ENCODE data around the gene ANXA6.

Gene ANXA6

GRCh38 chr5:151154931-151155774, 2.4 kb downstream of the ANXA6 start:
- DNase-seq (ENCODE audit: low read depth in 1 of 2, low spot score in 1 of 2): peak in 1 of 2 donors; percentile 51

DNA sequence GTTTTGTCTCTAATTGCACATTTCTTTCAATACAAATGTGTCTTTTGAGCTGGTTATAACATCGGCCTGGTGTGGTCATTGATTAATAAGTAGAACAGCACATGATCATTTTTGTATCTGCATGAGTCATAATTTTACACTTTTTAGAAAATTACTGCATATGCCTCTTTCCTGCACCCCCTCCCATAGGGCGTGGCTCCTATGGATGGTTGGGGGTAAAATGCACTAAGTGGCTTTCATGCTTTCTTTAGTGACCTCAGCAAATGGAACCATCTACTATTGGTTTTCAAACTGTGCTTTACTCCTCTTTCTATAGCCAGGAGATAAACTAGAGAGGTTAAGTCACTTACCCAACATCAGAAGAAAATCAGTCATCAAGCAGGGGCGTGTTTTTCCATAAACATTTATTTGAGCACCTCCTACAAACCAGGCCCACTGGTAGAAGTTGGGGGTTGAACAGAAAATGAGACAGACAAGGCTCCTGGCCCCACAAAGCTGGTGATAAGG, 3.8 kb downstream of the ANXA6 start:
- peak in 1 of 2 donors; percentile 47 for DNase-seq (ENCODE audit: low read depth in 1 of 2, low spot score in 1 of 2)

DNA sequence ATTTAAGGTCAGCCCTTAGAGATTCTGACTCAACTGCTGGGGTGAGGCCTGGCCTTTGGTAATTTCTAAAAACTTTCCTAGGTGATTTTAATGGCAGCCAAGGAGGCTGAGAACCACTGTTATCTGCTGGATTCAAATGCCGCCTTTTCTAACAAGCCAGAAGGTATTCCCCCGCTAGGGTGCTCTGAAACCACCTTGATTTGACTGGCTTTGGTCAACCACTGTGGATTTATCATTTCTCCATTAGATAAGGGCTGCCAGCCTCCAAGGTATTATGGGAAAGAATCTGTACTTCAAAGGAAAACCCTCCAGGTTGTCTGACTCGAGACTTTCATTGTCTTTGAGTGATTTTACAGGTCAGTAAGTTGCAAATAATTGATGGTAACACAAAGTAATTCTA, 4.3 kb downstream of the ANXA6 start:
- DNase-seq (ENCODE audit: low read depth in 1 of 2, low spot score in 1 of 2): no peak

DNA sequence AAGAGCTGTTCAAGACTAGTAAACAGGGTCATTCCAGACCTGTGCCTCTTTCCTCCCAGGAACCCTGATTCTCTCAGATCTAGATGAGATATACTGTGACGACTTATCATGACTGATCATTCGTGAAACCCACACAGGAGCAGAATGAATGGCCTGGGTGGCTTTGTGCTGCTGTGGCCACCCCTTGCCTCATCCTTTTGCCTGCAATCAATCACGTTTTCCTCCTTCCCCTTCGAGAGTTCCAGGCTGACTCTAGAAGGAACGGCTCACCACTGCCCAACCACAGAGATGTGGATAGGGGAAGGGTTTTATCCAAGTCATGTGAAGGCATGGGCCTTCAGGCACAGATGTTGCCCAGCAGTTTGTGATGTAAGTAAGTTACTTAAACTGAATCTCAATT, 5.8 kb downstream of the ANXA6 start:
- DNase-seq (ENCODE audit: low read depth in 1 of 2, low spot score in 1 of 2): peak in 1 of 2 donors; percentile 54

GRCh38 chr5:151151263-151151660, 6.3 kb downstream of the ANXA6 start:
- no peak for DNase-seq (ENCODE audit: low read depth in 1 of 2, low spot score in 1 of 2)

DNA sequence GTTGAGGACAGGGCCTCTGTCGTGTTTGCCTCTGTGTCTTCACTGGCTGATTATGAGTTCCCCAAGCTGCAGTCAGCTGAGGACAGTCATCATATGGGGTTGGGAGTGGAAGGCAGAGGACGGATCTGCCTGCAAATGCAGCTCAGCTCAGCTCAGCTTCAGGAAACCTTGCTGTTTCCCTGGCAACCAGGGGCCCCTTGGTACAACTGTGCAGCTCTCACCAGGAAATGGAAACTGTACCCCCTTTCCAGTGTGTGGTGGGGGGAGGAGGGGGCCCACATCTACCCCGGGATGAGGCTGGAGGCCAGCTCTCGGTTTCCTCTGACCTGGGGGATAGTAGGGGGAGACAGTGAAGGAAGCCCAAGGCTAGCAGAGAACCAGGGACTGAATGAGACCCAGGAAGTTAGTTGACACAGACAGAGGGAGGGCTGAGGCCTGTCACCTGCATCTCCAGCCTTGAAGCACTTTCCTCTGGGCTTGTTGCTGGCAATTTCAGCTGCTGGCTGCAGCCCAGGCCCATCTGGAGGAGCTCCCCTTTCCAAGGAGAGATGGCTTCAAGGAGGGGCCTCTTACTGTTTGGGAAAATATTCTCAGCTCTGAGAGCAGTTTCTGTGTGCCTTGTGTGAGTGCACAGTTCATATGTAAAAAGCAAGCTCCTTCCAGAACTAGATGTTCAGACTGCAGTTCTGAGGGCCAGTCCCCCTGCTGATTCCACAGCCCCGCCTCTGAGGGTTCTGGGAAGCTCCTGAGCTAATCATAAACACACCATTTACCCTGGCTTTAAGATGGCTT, 6.9 kb downstream of the ANXA6 start:
- peak in 1 of 2 donors; percentile 62 for DNase-seq (ENCODE audit: low read depth in 1 of 2, low spot score in 1 of 2)

DNA sequence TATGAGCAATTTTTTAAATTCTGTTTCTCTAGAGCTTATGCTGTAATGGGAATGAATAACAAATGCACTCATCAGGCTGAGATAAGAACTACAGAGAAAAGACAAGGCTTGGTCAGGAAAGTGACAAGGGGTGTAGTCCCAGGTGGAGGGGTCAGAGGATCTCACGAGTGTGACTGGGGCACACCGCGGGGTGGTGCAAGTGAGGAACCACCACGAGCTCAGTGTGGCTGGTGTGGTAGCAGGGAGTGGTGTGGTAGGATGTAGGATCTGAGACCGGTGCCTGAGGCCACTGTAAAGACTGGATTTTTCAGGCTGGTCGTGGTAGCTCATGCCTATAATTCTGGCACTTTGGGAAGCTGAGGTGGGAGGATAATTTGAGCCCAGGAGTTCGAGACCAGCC, 9.0 kb downstream of the ANXA6 start:
- DNase-seq (ENCODE audit: low read depth in 1 of 2, low spot score in 1 of 2): no peak

GRCh38 chr5:151147033-151147432, 10.5 kb downstream of the ANXA6 start:
- no peak for DNase-seq (ENCODE audit: low read depth in 1 of 2, low spot score in 1 of 2)

DNA sequence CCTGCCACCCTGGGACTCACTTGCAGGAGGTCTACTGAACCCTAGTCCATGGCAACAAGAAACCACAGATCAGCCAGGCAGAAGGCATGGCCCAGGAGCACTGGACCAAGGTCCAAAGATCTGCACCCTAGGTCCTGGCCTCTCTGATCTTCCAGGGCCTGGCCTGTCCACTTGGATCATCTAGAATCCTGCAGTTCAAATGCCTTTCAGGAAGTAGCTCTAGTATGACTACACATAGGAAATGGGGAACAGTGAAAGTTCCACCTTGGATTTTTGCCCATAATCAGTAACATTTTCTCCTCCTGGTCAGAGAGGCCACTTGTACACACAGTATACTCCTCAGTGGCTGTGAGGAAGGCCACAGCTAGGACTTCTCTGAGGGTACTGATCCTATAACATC, 11.5 kb downstream of the ANXA6 start:
- DNase-seq (ENCODE audit: low read depth in 1 of 2, low spot score in 1 of 2): no peak

DNA sequence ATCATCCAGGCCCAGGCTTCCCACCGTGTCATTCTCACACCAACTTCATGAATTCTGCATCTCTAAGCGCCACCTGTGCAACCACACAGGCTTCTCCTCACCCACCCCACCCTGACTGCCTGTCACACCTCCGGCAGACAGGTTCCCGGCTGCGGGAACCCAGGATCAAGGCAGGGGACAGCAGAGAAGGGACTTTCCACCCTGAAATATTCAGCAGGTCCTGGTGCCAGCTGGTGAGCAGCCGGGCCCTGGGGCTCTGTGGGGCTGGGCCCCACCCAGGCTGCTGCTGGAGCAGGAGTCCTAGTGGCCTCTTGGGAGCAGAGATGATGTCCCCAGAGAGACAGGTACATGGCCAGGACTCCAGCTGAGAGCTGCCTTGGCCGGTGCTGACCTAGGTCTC, 12.7 kb downstream of the ANXA6 start:
- no peak for DNase-seq (ENCODE audit: low read depth in 1 of 2, low spot score in 1 of 2)

DNA sequence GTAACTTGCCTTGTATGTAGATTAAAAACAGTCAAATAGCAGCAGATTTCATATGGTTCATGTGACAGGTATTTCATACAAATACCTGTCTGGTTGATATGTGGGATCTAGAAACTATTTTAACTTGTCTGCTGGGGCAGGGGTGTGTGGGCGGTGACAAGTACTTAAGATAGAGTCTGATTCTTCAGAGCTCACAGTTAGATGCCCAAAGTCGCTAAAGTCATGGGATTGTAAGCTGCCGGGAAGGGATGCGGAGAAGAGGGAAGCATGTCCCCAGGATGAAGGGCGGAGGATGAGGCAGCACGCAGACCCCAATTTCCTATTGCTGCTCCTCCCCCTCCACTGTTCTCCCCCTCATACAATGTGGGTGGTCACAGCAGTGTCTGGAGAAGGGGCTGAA, 13.3 kb downstream of the ANXA6 start:
- DNase-seq (ENCODE audit: low read depth in 1 of 2, low spot score in 1 of 2): no peak

GRCh38 chr5:151143645-151144044, 13.9 kb downstream of the ANXA6 start:
- no peak for DNase-seq (ENCODE audit: low read depth in 1 of 2, low spot score in 1 of 2)

- no peak for DNase-seq (ENCODE audit: low read depth in 1 of 2, low spot score in 1 of 2)
Observed at GRCh38 chr5:151142933-151143332, 14.6 kb downstream of the ANXA6 start.

GRCh38 chr5:151141535-151141934, 16.0 kb downstream of the ANXA6 start:
- DNase-seq (ENCODE audit: low read depth in 1 of 2, low spot score in 1 of 2): peak in 1 of 2 donors; percentile 58

GRCh38 chr5:151140686-151141459, 16.7 kb downstream of the ANXA6 start:
- DNase-seq (ENCODE audit: low read depth in 1 of 2, low spot score in 1 of 2): no peak

- DNase-seq (ENCODE audit: low read depth in 1 of 2, low spot score in 1 of 2): no peak
Observed at GRCh38 chr5:151139646-151140045, 17.9 kb downstream of the ANXA6 start.

GRCh38 chr5:151139015-151139414, 18.6 kb downstream of the ANXA6 start:
- no peak for DNase-seq (ENCODE audit: low read depth in 1 of 2, low spot score in 1 of 2)

DNA sequence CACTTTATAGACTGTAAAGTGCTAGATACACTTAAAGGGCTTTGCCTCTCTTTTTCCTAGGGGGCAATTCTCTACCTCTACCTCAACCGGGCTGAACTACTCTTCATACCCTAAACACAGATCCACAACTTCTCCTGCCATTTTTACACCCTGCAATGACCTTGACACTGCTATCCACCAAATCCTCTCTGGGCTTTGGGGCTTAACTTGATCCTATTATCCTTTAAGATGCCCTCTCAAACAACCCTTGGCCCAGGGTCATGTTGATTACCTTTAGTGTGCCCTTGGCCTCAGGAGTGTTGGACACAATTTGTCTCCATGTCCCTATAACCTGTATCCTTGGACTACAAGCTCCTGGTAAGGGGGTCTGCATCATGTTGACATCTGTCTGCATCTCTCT, 19.5 kb downstream of the ANXA6 start:
- no peak for DNase-seq (ENCODE audit: low read depth in 1 of 2, low spot score in 1 of 2)

- DNase-seq (ENCODE audit: low read depth in 1 of 2, low spot score in 1 of 2): no peak
Observed at GRCh38 chr5:151137067-151137825, 20.3 kb downstream of the ANXA6 start.

GRCh38 chr5:151134228-151134627, 23.4 kb downstream of the ANXA6 start:
- no peak for DNase-seq (ENCODE audit: low read depth in 1 of 2, low spot score in 1 of 2)

GRCh38 chr5:151132963-151133362, 24.6 kb downstream of the ANXA6 start:
- DNase-seq (ENCODE audit: low read depth in 1 of 2, low spot score in 1 of 2): no peak
